Astrocyte (in vitro differentiated cells and primary cell): ENCODE measurements around the gene AZIN2. TPM values are rescaled to one million over a fixed set of nuclear protein-coding genes. Genes with fewer than 3 reads are reported as not detected.
"Not testable (repeated sequence)": the region's sequence is repeated elsewhere in the genome, so short reads cannot be mapped to it uniquely, and the experiment has no call there.

Experiments used
- DNase-seq: peaks from one replicate; pipeline ENCODE4 v3.0.0-alpha.2; 2010; ENCODE audit warnings: low read depth
- FAIRE-seq: peaks from 2 replicates; lab custom pipeline; 2011; peaks lifted over from hg19 to GRCh38; lab: Jason Lieb, UNC
- H2AFZ ChIP-seq: 2 replicates; pipeline ENCODE4 v1.6.0; 2012; ENCODE audit warnings: low read depth, low read length, inconsistent platforms
- H3K27ac ChIP-seq: 2 replicates; pipeline ENCODE4 v1.5.1; 2011; ENCODE audit warnings: low read depth, low read length, inconsistent platforms
- H3K27me3 ChIP-seq: 2 replicates; pipeline ENCODE4 v1.6.0; 2011; ENCODE audit warnings: low read length, inconsistent platforms; ENCODE audit not compliant: insufficient read depth
- H3K36me3 ChIP-seq: 2 replicates; pipeline ENCODE4 v1.5.1; 2011; ENCODE audit warnings: low read length, inconsistent platforms; ENCODE audit not compliant: insufficient read depth
- H3K4me1 ChIP-seq: 2 replicates; pipeline ENCODE4 v1.5.1; 2011; ENCODE audit warnings: low read length, inconsistent platforms; ENCODE audit not compliant: insufficient read depth
- H3K4me2 ChIP-seq: 2 replicates; pipeline ENCODE4 v1.6.0; 2012; ENCODE audit warnings: low read length, inconsistent platforms
- H3K4me3 ChIP-seq: 2 replicates; pipeline ENCODE4 v1.5.1; 2011; ENCODE audit warnings: low read depth, mild to moderate bottlenecking, low read length, inconsistent platforms; ENCODE audit not compliant: insufficient read depth
- H3K79me2 ChIP-seq: 2 replicates; pipeline ENCODE4 v1.6.0; 2012; ENCODE audit warnings: mild to moderate bottlenecking, low read length, inconsistent platforms; ENCODE audit not compliant: insufficient read depth
- H3K9ac ChIP-seq: 2 replicates; pipeline ENCODE4 v1.6.0; 2012; ENCODE audit warnings: mild to moderate bottlenecking, low read length, inconsistent platforms
- H3K9me3 ChIP-seq: 2 replicates; pipeline ENCODE4 v1.5.1; 2012; ENCODE audit warnings: low read depth, mild to moderate bottlenecking, low read length, inconsistent platforms; ENCODE audit not compliant: insufficient read depth
- H4K20me1 ChIP-seq: 2 replicates; pipeline ENCODE4 v1.6.0; 2012; ENCODE audit warnings: low read length, inconsistent platforms; ENCODE audit not compliant: insufficient read depth
- H3K27ac Mint-ChIP-seq: one replicate; pipeline ENCODE4 v1.8.0; 2021; ENCODE audit warnings: mild to moderate bottlenecking, mixed read lengths; ENCODE audit not compliant: unreplicated experiment
- H3K27me3 Mint-ChIP-seq: one replicate; pipeline ENCODE4 v1.8.0; 2021; ENCODE audit warnings: low read depth, mixed read lengths; ENCODE audit not compliant: unreplicated experiment
- H3K36me3 Mint-ChIP-seq: one replicate; pipeline ENCODE4 v1.8.0; 2021; ENCODE audit warnings: low read depth, mixed read lengths; ENCODE audit not compliant: unreplicated experiment
- H3K4me1 Mint-ChIP-seq: one replicate; pipeline ENCODE4 v1.8.0; 2021; ENCODE audit warnings: low read depth, mixed read lengths; ENCODE audit not compliant: unreplicated experiment
- H3K4me3 Mint-ChIP-seq: one replicate; pipeline ENCODE4 v1.8.0; 2021; ENCODE audit warnings: mild to moderate bottlenecking, moderate library complexity, mixed read lengths; ENCODE audit not compliant: unreplicated experiment
- H3K9me3 Mint-ChIP-seq: one replicate; pipeline ENCODE4 v1.8.0; 2021; ENCODE audit warnings: mild to moderate bottlenecking, mixed read lengths; ENCODE audit not compliant: unreplicated experiment
- EZH2 ChIP-seq: IDR thresholded peaks from 2 replicates; pipeline ENCODE4 v1.6.1; 2012; ENCODE audit warnings: mild to moderate bottlenecking, low read length, inconsistent platforms; ENCODE audit not compliant: insufficient read depth
- total RNA-seq: library from RNA; stranded (reverse); gene quantifications from 2 replicates; pipeline ENCODE4 v1.2.1, GENCODE V29; 2021
- TF ChIP-seq, protein P1 (sequence below): IDR thresholded peaks from 2 replicates; pipeline ENCODE4 v1.5.1; 2011; ENCODE audit warnings: low read depth, mild to moderate bottlenecking, inconsistent platforms, low read length, moderate library complexity; ENCODE audit not compliant: insufficient read depth

AZIN2 gene
- total RNA-seq, 1 donor from 2014 or later: 10.1 TPM

DNA sequence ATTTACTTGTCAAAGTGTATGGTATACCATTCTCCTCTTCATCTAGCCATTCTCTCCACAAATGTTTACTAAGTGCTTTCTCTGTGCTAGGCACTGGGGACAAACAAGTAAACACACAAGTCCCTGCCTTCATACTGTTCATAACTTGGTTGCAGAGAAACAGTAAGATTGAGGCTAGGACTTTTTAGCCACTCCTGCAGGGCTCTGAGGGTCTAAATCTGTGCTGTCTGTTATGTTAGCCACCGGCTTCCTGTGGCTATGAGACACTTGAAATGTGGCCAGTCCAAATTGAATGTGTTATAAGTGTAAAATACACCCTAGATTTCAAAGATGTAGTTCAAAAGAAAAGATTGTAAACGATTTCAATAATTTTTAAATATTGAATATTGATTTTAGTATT, 50.2 kb downstream of the AZIN2 start:
- no peak for FAIRE-seq

DNA sequence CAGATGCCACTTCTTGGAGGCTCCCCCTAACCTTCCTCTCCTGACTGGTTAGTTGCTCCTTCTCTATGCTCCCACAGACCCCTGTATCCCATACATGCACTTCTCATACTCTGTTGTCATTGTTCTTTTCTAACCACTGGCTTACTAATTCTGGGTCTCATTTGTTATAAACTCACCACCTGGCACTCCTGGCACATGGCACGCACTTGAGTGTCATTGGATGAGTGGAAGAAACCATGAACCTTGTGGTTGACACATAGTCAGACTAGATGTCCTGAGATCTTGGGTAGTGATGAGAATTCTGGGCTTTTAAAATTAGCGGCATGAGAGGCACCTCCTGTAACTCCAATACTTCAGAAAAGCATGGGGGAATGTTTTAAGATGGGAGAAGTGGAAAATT, 51.6 kb downstream of the AZIN2 start:
- no peaks in the 10 kb centered on the region for H3K27me3 ChIP-seq
- FAIRE-seq: no peak
- no peak for DNase-seq

More for the DNA sequence above, 50.2 kb downstream of the AZIN2 start:
- Histone ChIP-seq H3K79me2 (peaks cover 7% of the 10 kb centered on the region), H4K20me1 (no peaks in the 10 kb centered on the region), H3K36me3 (no peaks in the 10 kb centered on the region), H3K4me3 (no peak overlapping the region), H3K4me2 (no peak overlapping the region), H2AFZ (no peak overlapping the region), H3K4me1 (peaks cover 4% of the 10 kb centered on the region), H3K27ac (no peak overlapping the region), H3K9ac (no peak overlapping the region), H3K27me3 (no peaks in the 10 kb centered on the region), H3K9me3 (no peaks in the 10 kb centered on the region)
- H3K4me3 Mint-ChIP-seq: no peak overlapping the region
- no peak overlapping the region for H3K27ac Mint-ChIP-seq
- no peak for TF ChIP-seq EZH2
- TF ChIP-seq, protein P1, sequence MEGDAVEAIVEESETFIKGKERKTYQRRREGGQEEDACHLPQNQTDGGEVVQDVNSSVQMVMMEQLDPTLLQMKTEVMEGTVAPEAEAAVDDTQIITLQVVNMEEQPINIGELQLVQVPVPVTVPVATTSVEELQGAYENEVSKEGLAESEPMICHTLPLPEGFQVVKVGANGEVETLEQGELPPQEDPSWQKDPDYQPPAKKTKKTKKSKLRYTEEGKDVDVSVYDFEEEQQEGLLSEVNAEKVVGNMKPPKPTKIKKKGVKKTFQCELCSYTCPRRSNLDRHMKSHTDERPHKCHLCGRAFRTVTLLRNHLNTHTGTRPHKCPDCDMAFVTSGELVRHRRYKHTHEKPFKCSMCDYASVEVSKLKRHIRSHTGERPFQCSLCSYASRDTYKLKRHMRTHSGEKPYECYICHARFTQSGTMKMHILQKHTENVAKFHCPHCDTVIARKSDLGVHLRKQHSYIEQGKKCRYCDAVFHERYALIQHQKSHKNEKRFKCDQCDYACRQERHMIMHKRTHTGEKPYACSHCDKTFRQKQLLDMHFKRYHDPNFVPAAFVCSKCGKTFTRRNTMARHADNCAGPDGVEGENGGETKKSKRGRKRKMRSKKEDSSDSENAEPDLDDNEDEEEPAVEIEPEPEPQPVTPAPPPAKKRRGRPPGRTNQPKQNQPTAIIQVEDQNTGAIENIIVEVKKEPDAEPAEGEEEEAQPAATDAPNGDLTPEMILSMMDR: no peak
- DNase-seq: no peak
- peaks cover 17% of the 10 kb centered on the region for H3K27me3 Mint-ChIP-seq
- no peaks in the 10 kb centered on the region for H3K4me1 Mint-ChIP-seq
- peaks cover 6% of the 10 kb centered on the region for H3K36me3 Mint-ChIP-seq
- no peaks in the 10 kb centered on the region for H3K9me3 Mint-ChIP-seq

DNA sequence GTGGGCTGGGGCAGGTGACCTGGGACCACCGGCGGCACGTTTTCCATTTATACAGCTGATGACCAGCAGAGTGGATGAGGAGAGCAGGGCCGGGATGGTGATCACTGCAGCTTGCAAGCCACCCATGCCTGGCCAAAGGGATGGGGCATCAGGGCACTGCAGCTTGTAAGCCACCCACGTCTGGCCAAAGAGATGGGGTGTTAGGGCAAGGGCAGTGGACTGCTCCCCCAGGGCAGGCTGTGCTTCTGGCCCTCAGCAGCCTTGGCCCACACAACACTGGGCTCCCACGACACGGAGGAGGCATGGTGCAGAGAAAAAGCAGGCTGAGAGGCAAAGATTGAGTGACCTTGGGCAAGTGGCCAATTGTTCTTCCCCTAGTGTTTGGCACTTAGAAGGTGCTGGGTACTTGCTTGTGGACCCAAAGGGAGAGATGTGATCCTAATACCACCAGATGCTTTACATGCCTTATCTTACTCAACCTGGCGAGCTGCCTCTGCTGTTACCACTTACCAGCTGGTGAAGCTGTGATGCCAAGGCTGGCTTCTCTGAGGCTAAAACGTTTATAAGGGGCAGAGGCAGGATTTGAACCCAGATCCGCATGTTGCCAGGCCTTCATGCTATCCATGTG, 52.6 kb downstream of the AZIN2 start:
- H3K27ac ChIP-seq: no peak overlapping the region
- no peak overlapping the region for H3K4me3 ChIP-seq
- H3K79me2 ChIP-seq: no peaks in the 10 kb centered on the region
- no peaks in the 10 kb centered on the region for H4K20me1 ChIP-seq
- no peaks in the 10 kb centered on the region for H3K9me3 ChIP-seq
- no peak overlapping the region for H3K9ac ChIP-seq
- no peaks in the 10 kb centered on the region for H3K36me3 ChIP-seq
- no peaks in the 10 kb centered on the region for H3K4me1 ChIP-seq
- no peak for TF ChIP-seq EZH2
- TF ChIP-seq, protein P1: no peak
- Mint-ChIP-seq H3K4me1 (no peaks in the 10 kb centered on the region), H3K9me3 (no peaks in the 10 kb centered on the region), H3K4me3 (no peak overlapping the region), H3K27ac (no peak overlapping the region), H3K36me3 (peaks cover 3% of the 10 kb centered on the region), H3K27me3 (peaks cover 19% of the 10 kb centered on the region)
- FAIRE-seq (no peak), DNase-seq (no peak)
- no peak overlapping the region for H2AFZ ChIP-seq
- no peak overlapping the region for H3K4me2 ChIP-seq
- no peaks in the 10 kb centered on the region for H3K27me3 ChIP-seq

More for the DNA sequence above, 51.6 kb downstream of the AZIN2 start:
- no peak overlapping the region for H3K27ac ChIP-seq
- H3K4me1 ChIP-seq: no peaks in the 10 kb centered on the region
- H3K36me3 ChIP-seq: no peaks in the 10 kb centered on the region
- H3K4me3 ChIP-seq: no peak overlapping the region
- Mint-ChIP-seq H3K27me3 (peaks cover 19% of the 10 kb centered on the region), H3K36me3 (peaks cover 3% of the 10 kb centered on the region), H3K4me3 (no peak overlapping the region), H3K27ac (no peak overlapping the region), H3K9me3 (no peaks in the 10 kb centered on the region), H3K4me1 (no peaks in the 10 kb centered on the region)
- no peak overlapping the region for H3K4me2 ChIP-seq
- H4K20me1 ChIP-seq: no peaks in the 10 kb centered on the region
- H2AFZ ChIP-seq: no peak overlapping the region
- H3K9me3 ChIP-seq: no peaks in the 10 kb centered on the region
- no peak overlapping the region for H3K9ac ChIP-seq
- H3K79me2 ChIP-seq: no peaks in the 10 kb centered on the region
- no peak for TF ChIP-seq EZH2
- TF ChIP-seq, protein P1: no peak

DNA sequence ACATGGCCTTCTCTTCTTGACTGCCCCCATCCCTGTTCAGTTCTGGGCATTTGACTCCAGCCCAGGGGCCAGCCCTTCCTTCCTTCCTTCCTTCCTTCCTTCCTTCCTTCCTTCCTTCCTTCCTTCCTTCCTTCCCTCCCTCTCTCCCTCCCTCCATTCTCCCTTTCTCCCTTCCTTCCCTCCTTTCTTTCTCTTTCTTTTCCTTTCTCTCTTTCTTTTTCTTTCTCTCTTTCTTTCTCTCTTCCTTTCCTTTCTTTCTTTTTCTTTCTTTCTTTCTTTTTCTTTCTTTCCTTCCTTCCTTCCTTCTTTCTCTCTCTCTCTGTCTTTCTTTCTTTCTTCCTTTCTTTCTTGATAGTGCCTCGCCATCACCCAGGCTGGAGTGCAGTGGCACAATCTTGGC, 55.1 kb downstream of the AZIN2 start:
- not testable (repeated sequence) for H3K36me3 Mint-ChIP-seq, H3K4me3 Mint-ChIP-seq, H3K36me3 ChIP-seq, H3K79me2 ChIP-seq, H4K20me1 ChIP-seq, H3K4me2 ChIP-seq, H3K9me3 ChIP-seq, H3K27ac Mint-ChIP-seq, H3K4me1 ChIP-seq, H3K4me1 Mint-ChIP-seq, H3K9ac ChIP-seq, H3K27ac ChIP-seq, H3K27me3 ChIP-seq, FAIRE-seq, H3K9me3 Mint-ChIP-seq, H3K4me3 ChIP-seq, DNase-seq, H2AFZ ChIP-seq
- H3K27me3 Mint-ChIP-seq: peaks cover 24% of the 10 kb centered on the region
